GM18867 (cell line): ENCODE data around the gene DHX35.

Experiments used
- ATAC-seq: cut with Tn5 transposase; IDR thresholded peaks from one replicate; pipeline ENCODE4 v1.9.1; 2021; ENCODE audit warnings: mild to moderate bottlenecking, moderate library complexity; ENCODE audit not compliant: unreplicated experiment

The DHX35 gene, protein sequence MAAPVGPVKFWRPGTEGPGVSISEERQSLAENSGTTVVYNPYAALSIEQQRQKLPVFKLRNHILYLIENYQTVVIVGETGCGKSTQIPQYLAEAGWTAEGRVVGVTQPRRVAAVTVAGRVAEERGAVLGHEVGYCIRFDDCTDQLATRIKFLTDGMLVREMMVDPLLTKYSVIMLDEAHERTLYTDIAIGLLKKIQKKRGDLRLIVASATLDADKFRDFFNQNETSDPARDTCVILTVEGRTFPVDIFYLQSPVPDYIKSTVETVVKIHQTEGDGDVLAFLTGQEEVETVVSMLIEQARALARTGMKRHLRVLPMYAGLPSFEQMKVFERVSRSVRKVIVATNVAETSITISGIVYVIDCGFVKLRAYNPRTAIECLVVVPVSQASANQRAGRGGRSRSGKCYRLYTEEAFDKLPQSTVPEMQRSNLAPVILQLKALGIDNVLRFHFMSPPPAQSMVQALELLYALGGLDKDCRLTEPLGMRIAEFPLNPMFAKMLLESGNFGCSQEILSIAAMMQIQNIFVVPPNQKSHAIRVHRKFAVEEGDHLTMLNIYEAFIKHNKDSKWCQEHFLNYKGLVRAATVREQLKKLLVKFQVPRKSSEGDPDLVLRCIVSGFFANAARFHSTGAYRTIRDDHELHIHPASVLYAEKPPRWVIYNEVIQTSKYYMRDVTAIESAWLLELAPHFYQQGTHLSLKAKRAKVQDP

DNA sequence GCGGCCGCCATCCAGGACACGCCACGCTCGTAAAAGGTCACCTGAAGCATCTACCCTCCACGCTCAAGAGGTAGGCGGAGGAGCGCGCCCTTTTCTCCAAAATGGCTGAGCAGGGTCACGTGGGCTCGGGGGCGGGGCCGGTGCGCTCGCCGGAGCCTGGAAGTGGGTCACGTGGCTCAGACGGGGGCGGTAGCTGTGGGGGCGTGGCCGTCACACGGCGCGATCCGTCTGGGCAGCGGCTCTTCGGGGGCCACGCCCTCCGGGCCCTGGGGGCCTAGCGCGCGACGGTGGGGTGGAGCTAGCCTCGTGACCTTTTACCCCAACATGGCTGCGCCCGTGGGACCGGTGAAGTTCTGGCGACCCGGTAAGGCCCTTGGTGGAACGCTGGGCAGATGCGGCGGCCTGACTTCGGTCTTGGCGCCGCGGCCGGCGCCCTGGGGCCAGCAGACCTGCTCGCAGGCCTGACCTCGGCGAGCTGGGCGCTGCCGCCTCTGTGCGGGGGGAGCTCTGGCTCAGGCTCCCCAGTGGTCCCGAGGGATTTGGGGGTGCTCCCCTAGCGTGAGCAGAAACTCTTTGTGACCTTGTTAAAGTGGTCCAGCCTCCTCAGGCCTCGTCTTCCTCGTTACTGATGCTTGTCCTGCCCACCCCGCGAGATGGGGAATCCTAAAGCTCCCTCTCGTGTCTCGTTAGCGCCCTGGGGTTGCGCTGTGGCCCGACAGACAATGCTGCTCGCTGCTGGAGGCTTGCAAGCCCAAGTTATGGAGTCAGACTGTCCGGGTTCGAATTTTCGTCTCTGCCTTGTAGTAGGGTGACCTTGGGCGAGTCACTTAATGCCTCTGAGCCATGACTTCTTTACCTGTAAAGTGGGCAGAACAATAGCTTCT lies at the start of gene DHX35:
DHX35 (plus strand) TSS at position 301 of the 884 bp plus-strand sequence; CDS start at position 325, 24 bp downstream.
- peak; percentile 96 for ATAC-seq

GRCh38 chr20:38915355-38915754 lies 46.8 kb upstream of the DHX35 start:
- no peak for ATAC-seq

- no peak for ATAC-seq
These were observed 44.5 kb upstream of the DHX35 start for GRCh38 chr20:38917657-38918056.

DNA sequence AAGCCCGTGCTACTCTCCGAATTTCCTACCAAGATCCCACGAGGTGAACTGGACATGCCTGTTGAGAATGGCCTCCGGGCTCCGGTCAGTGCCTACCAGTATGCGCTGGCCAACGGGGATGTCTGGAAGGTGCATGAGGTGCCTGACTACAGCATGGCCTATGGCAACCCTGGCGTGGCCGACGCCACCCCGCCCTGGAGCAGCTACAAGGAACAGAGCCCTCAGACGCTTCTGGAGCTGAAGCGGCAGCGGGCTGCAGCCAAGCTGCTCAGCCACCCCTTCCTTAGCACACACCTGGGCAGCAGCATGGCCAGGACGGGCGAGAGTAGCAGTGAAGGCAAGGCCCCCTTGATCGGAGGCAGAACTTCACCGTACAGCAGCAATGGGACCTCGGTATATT lies 44.0 kb upstream of the DHX35 start:
- no peak for ATAC-seq

GRCh38 chr20:38919683-38920082 lies 42.5 kb upstream of the DHX35 start:
- ATAC-seq: no peak

DNA sequence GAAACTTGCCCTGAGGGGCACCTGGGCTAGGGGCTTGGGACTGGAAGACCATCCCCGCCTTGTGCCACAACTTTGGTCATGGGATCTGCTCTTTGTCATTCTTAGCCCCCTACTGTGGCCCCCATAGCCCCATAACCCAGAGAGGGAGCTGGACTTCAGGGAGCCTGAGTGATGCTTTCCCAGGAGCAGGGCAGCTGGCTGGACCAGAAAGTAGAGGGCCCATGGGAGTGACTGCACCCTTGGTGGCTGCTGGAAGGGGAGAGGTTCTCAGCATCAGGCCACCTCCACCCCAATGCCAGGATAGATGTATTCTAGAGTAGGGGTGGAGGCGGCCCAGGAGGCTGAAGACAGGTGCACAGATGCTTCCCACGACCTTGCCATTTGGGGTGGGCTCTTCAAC lies 41.7 kb upstream of the DHX35 start:
- no peak for ATAC-seq

GRCh38 chr20:38920851-38921250 lies 41.3 kb upstream of the DHX35 start:
- no peak for ATAC-seq

- no peak for ATAC-seq
These were observed 37.4 kb upstream of the DHX35 start for GRCh38 chr20:38924718-38925117.

GRCh38 chr20:38926142-38926933 lies 35.8 kb upstream of the DHX35 start, which contains the start of gene FAM83D:
TSS of gene FAM83D (plus strand) at chr20:38926417. CDS start at chr20:38926443, 26 bp downstream.
- ATAC-seq: peak; percentile 84

DNA sequence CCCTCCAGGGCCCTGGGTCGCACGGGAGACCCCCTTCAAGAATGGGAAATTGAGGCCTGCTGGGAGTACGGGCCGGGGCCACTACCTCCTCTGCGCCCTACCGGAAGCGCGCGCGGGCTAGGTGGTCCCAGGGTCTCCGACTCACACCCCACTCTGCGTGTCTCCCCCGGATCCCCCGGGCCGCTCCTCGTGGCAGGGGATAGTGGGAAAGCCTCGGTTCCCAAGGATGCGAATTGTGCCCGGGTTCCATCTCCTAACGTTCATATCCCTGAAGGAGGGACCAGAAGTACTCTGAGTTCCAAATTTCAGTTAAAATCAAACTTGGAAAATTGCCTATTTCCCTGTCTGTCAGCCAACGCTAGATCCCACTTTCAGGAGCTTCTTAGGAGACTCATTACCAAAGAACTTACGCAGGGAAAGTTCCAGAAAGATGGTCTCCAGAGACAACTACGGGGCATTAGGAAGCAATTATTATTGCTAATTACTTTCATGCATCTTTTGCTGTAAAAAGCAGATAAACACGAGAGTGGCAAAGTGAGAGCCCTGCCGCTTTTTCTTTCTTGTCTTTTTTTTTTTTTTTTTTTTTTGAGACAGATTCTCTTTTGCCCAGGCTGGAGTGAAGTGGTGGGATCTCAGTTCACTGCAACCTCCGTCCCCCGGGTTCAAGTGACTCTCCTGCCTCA lies 35.1 kb upstream of the DHX35 start:
- no peak for ATAC-seq

DNA sequence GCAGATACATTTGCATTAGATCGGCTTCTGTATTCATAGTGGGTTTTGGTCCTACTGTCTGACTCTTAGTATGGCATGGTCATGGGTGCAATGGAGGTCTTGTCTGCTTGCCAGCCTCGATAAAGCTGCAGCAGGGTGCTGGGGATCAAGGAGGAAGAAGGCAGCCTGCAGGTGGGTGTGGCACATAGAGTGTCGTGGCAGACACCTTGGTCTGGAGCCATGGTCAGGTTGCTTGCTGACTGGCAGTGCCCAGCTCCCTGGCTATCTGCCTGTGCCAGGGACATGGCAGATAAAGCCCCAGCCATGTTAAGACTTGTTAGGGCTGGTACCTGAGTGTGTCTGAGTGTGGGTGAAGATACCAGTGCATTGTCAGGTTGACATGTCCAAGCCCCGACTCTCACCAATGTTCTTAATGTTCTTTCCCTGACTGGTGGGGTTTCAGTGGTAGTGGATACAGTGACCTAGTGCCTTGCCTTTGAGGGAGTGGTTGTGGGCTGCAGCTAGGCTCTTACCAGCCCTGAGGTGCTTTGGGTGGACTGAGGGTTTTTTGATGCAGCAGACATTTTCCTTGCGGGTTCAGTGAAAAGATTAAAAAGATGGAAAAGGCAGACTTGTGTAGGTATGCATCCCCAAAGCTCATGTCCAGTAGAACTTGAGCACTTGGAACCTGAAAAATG lies 34.1 kb upstream of the DHX35 start:
- no peak for ATAC-seq

- no peak for ATAC-seq
These were observed 31.9 kb upstream of the DHX35 start for GRCh38 chr20:38930242-38930569.

DNA sequence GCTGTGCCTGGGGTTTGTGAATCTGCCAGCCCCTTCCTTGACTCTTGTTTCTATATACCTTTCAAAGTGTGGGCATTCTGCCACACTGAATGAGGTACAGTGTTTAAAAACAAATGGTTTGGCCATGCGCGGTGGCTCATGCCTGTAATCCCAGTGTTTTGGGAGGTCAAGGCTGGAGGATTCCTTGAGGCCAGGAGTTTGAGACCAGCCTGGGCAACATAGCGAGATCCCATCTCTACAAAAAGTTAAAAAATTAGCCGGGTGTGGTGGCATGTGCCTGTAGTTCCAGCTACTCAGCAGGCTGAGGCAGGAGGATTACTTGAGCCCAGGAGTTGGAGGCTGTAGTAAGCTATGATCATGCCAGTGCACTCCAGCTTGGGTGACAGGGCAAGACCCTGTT lies 30.2 kb upstream of the DHX35 start:
- ATAC-seq: no peak

DNA sequence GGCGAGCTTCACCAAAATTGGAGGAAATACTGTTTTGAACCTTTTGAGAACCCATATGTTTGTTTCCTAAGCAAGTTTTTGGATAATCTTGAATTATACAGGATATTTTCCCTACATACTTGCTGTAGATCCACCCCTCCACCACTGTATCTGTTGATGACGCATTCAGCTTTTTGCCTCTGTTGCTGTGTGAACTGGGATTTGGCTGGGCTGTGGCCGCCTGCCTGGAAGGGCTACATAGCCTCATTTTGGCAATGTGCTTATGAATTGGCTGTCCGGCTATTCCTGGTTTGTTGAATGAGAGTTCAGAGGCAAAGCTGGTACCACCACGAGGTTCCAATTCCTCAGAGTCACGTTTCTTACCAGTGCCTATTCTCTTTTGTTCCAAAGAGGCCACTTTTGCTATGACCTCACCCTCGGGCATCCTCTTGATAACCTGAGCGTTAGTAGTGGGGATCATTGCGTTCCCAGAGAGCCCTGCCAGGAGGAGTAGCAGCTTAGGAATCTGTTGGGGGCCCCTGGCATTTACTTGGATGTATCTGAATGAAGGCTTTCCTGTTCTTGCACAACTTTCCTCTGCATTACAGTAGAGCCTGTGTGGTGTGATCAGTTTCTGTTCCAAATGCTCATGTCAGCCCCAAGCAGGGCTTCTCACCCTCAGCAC lies 29.6 kb upstream of the DHX35 start:
- ATAC-seq: no peak

DNA sequence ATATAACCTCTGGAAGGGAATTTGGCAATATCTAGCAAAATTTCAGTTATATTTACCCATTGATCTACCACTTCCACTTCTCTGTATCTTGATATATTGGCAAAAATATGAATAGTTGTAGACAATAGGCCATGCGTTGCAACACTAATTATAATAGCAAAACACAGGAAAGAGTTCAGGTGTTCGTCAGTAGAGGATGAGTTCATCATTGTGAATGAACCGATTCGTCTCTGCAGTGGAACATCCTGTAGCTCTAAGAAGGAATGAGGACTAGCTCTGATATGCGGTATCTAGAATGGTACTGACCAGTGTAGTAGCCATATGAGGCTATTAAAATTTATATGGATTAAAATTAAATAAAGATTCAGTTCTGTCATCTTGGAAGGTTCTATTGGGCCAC lies 27.6 kb upstream of the DHX35 start:
- ATAC-seq: no peak

GRCh38 chr20:38935285-38935684 lies 26.9 kb upstream of the DHX35 start:
- no peak for ATAC-seq

DNA sequence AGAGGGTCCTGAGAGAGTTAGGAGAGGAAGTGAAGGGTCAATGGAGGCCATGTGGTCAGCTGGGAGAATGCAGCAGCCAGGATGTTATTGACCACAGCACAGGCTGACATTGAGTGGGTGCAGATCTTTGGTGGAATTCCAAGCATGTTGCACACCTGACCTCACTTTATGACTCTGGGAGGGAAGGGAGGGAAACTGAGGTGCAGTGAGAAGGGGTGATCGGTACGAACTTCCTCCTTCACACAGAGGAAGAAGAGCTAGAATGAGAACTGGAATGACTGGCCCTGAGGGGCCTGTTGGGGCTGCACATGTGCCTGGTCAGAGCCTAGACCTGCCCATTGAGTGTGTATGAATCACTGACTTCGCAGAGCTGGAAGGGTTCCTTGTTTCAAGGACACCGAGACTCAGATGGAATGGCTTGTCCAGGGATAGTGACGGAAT lies 26.2 kb upstream of the DHX35 start:
- ATAC-seq: no peak

DNA sequence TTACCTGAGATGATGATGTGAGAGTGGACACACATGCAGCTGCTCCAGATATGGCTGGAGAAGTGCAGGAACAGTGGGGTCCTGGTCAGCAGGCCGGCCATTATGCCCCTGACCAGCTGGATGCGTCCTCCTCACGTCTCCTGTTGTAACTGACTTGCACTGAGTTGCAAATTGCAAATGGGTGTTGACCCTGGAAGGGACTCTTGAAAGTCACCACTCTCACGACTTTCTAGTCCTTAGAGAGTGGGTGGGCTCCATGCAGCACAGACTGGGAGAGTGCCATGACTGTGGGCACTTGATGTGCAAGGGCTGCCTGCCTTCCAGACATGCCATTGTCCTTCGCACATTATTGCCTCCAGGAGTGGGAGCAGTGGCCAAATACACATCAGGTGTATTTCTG lies 25.1 kb upstream of the DHX35 start:
- no peak for ATAC-seq

DNA sequence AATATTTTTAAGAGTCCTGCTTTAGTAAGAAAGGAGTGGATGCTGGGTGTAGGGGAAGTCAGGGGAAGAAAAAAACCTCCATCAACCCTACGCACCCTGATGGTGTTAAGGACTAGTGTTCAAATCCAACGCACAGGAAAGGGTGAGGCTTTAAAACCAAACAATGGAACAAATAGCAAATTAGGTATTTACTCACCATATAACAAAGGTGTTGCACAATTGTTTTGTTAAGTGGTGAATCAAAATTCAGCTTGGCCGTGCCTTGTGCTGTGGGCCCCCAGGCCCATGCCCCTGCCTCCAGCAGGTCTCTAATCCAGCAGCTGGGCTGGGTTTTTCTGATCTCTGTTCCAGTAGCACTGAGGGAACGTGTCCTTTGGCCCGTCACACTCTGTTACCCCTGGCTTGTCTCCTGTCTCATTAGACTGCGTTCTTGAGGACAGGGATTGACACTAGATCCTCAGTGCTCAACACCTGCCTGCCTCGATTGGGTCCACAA lies 24.1 kb upstream of the DHX35 start:
- no peak for ATAC-seq
